IMR-90 (cell line): ENCODE measurements around the gene DBT. TPM values are rescaled to one million over a fixed set of nuclear protein-coding genes. Genes with fewer than 3 reads are reported as not detected.

Source experiments
- ATAC-seq: fragments of 200-7000 bp; cut with Tn5 transposase; 2 replicates; pipeline ENCODE4 v1.9.1; 2020; ENCODE audit warnings: low read depth, mild to moderate bottlenecking, moderate library complexity
- BruUV-seq: library from RNA; stranded (reverse); fragments of 400-500 nt; replicated peaks from 2 replicates; lab custom pipeline; 2021; lab: Mats Ljungman, UMichigan
- CTCF ChIA-PET: fragments of 300-600 bp; formaldehyde crosslinking; extraction: SDS; loops from one replicate; lab custom pipeline; 2021; ENCODE audit warnings: antibody characterized with exemption; lab: Yijun Ruan, JAX
- POLR2A ChIA-PET: fragments of 300-600 bp; sonication (Branson Sonifier 250); formaldehyde crosslinking; loops from one replicate; lab custom pipeline; 2022; ENCODE audit warnings: antibody characterized with exemption; ENCODE audit not compliant: unreplicated experiment; lab: Charles Lee
- DNase-seq: peaks from one replicate; pipeline ENCODE4 v3.0.0; 2013
- H2AFZ ChIP-seq: replicated peaks from 2 replicates; pipeline ENCODE3; 2013; ENCODE audit warnings: low read length, mild to moderate bottlenecking; ENCODE audit not compliant: poor library complexity
- H2AK5ac ChIP-seq: 2 replicates; pipeline ENCODE4 v1.6.1; 2013; ENCODE audit warnings: low read depth, low read length, inconsistent platforms
- H2AK9ac ChIP-seq: replicated peaks from 2 replicates; pipeline ENCODE3; 2013; ENCODE audit warnings: mild to moderate bottlenecking, low read depth, low read length, moderate library complexity; ENCODE audit not compliant: poor library complexity
- H2BK120ac ChIP-seq: 2 replicates; pipeline ENCODE4 v1.6.1; 2013; ENCODE audit warnings: low read depth, low read length, inconsistent platforms
- H2BK15ac ChIP-seq: 3 replicates; pipeline ENCODE4 v1.6.1; 2013; ENCODE audit warnings: low read depth, low read length, inconsistent platforms
- H2BK20ac ChIP-seq: 2 replicates; pipeline ENCODE4 v1.6.1; 2013; ENCODE audit warnings: low read depth, mild to moderate bottlenecking, inconsistent platforms, low read length, moderate library complexity
- H2BK5ac ChIP-seq: 2 replicates; pipeline ENCODE4 v1.6.1; 2013; ENCODE audit warnings: mild to moderate bottlenecking, low read depth, low read length, inconsistent platforms; ENCODE audit not compliant: poor library complexity, severe bottlenecking
- H3K14ac ChIP-seq: replicated peaks from 2 replicates; pipeline ENCODE4 v1.6.1; 2013; ENCODE audit warnings: low read depth, low read length, inconsistent platforms
- H3K18ac ChIP-seq: 2 replicates; pipeline ENCODE4 v1.6.1; 2013; ENCODE audit warnings: low read depth, low read length, control low read depth
- H3K23ac ChIP-seq: 2 replicates; pipeline ENCODE4 v1.6.1; 2013; ENCODE audit warnings: low read depth, low read length, inconsistent platforms
- H3K27ac ChIP-seq: 2 replicates; pipeline ENCODE4 v1.5.1; 2013; ENCODE audit warnings: mild to moderate bottlenecking, control low read depth, low read length; ENCODE audit not compliant: insufficient read depth
- H3K27me3 ChIP-seq: 2 replicates; pipeline ENCODE4 v1.6.1; 2013; ENCODE audit warnings: low read length; ENCODE audit not compliant: control insufficient read depth, insufficient read depth
- H3K36me3 ChIP-seq: 2 replicates; pipeline ENCODE4 v1.6.1; 2013; ENCODE audit warnings: low read length, mixed read lengths; ENCODE audit not compliant: control insufficient read depth, insufficient read depth
- H3K4ac ChIP-seq: 2 replicates; pipeline ENCODE4 v1.6.1; 2013; ENCODE audit warnings: low read depth, low read length, inconsistent platforms
- H3K4me1 ChIP-seq: 2 replicates; pipeline ENCODE4 v1.6.1; 2013; ENCODE audit warnings: low read length, mixed read lengths; ENCODE audit not compliant: control insufficient read depth, insufficient read depth
- H3K4me2 ChIP-seq: 2 replicates; pipeline ENCODE4 v1.6.1; 2013; ENCODE audit warnings: low read depth, mild to moderate bottlenecking, control low read depth, low read length, moderate library complexity
- H3K4me3 ChIP-seq: 2 replicates; pipeline ENCODE4 v1.5.1; 2013; ENCODE audit warnings: low read depth, mild to moderate bottlenecking, control low read depth, low read length, moderate library complexity; ENCODE audit not compliant: insufficient read depth
- H3K56ac ChIP-seq: 2 replicates; pipeline ENCODE4 v1.6.1; 2013; ENCODE audit warnings: low read length, inconsistent platforms; ENCODE audit not compliant: insufficient read depth; ENCODE audit errors: extremely low read depth
- H3K79me1 ChIP-seq, 2 experiments: 2 replicates each; pipeline ENCODE4 v1.6.1; 2013; ENCODE audit warnings: low read length in 2 of 2, inconsistent platforms in 1 of 2, low read depth in 1 of 2
- H3K9ac ChIP-seq: 2 replicates; pipeline ENCODE4 v1.6.1; 2013; ENCODE audit warnings: low read depth, low read length, control low read depth
- H3K9me1 ChIP-seq: 2 replicates; pipeline ENCODE4 v1.6.1; 2013; ENCODE audit warnings: low read length, inconsistent platforms; ENCODE audit not compliant: insufficient read depth
- H3K9me3 ChIP-seq: 2 replicates; pipeline ENCODE4 v1.6.1; 2013; ENCODE audit warnings: low read length; ENCODE audit not compliant: control insufficient read depth, insufficient read depth
- H4K20me1 ChIP-seq: 2 replicates; pipeline ENCODE4 v1.6.1; 2013; ENCODE audit warnings: low read length, inconsistent platforms; ENCODE audit not compliant: insufficient read depth
- H4K5ac ChIP-seq: 2 replicates; pipeline ENCODE4 v1.6.1; 2013; ENCODE audit warnings: mild to moderate bottlenecking, low read depth, low read length, control low read depth
- H4K8ac ChIP-seq, 2 experiments: 2 replicates each; pipeline ENCODE4 v1.6.1; 2013; ENCODE audit warnings: low read depth in 2 of 2, low read length in 2 of 2, control low read depth in 1 of 2, inconsistent platforms in 1 of 2
- H4K91ac ChIP-seq: 2 replicates; pipeline ENCODE4 v1.6.1; 2013; ENCODE audit warnings: low read depth, low read length, inconsistent platforms; ENCODE audit not compliant: insufficient read depth
- CEBPB ChIP-seq: IDR thresholded peaks from 2 replicates; pipeline ENCODE4 v1.6.1; 2012; ENCODE audit warnings: low read depth, low read length, improper control_type of control experiment
- CHD1 ChIP-seq: IDR thresholded peaks from 2 replicates; pipeline ENCODE4 v1.6.1; 2012; ENCODE audit warnings: low read depth, low read length, improper control_type of control experiment
- CTCF ChIP-seq: conservative IDR thresholded peaks from 2 replicates; pipeline ENCODE4 v1.5.1; 2012; ENCODE audit warnings: mild to moderate bottlenecking, low read depth, low read length, improper control_type of control experiment
- MAZ ChIP-seq: IDR thresholded peaks from 2 replicates; pipeline ENCODE4 v1.6.1; 2012; ENCODE audit warnings: low read depth, mild to moderate bottlenecking, low read length, improper control_type of control experiment, moderate library complexity, borderline replicate concordance
- MXI1 ChIP-seq: IDR thresholded peaks from 2 replicates; pipeline ENCODE4 v1.6.1; 2012; ENCODE audit warnings: low read depth, mild to moderate bottlenecking, low read length, moderate library complexity, borderline replicate concordance
- POLR2A ChIP-seq: IDR thresholded peaks from 2 replicates; pipeline ENCODE4 v1.6.1; 2012; ENCODE audit warnings: mild to moderate bottlenecking, low read depth, low read length
- RFX5 ChIP-seq: IDR thresholded peaks from 2 replicates; pipeline ENCODE4 v1.8.0; 2012; ENCODE audit warnings: low read depth, mild to moderate bottlenecking, low read length, moderate library complexity
- SMC3 ChIP-seq: fragments of 150-350 bp; IDR thresholded peaks from 2 replicates; pipeline ENCODE4 v1.6.1; 2016; ENCODE audit warnings: low read depth, mild to moderate bottlenecking, antibody characterized with exemption, low read length, moderate library complexity
- USF2 ChIP-seq: fragments of 150-350 bp; IDR thresholded peaks from 2 replicates; pipeline ENCODE4 v1.6.1; 2017; ENCODE audit warnings: mild to moderate bottlenecking, antibody characterized with exemption, low read length, low read depth
- WGBS, 2 experiments: methylation state at CpG; one replicate each; pipeline versions ENCODE4 v1.1.5 to v1.1.7; 2013; ENCODE audit warnings: missing lambda C conversion rate in 2 of 2; ENCODE audit not compliant: insufficient read length in 1 of 2; ENCODE audit errors: extremely low coverage in 2 of 2; 5-methylcytosine and 5-hydroxymethylcytosine counted together
- dilution Hi-C: fragments of 300-500 bp; cut with HindIII; formaldehyde crosslinking; loops from one replicate; pipeline ENCODE4 v1.14.3; 2018; ENCODE audit warnings: low sequenced_read_pairs; ENCODE audit not compliant: unreplicated experiment
- in situ Hi-C: fragments of 300-500 bp; cut with MboI; formaldehyde crosslinking; loops from 3 replicates; pipeline ENCODE4 v1.14.3; 2019; ENCODE audit warnings: low sequenced_read_pairs, inconsistent platforms, mixed read lengths
- intact Hi-C: fragments of 100-400 bp; cut with micrococcal nuclease; formaldehyde crosslinking; loops from 2 replicates; pipeline ENCODE4 v1.10.0; 2022
- polyA plus RNA-seq, 3 experiments: library from polyadenylated mRNA; depleted of rRNA; stranded (reverse); fragments of >200 nt; gene quantifications; 2 replicates each; pipeline ENCODE4 v1.2.3, GENCODE V29; 2012; ENCODE audit warnings: low replicate concordance in 1 of 3
- total RNA-seq: library from RNA; depleted of rRNA; stranded (reverse); fragments of >200 nt; gene quantifications from 2 replicates; pipeline ENCODE4 v1.2.3, GENCODE V29; 2012

The DBT gene
- total and polyA plus RNA-seq, 2 of the 4 experiments (the other 2 are of a cell fraction) = 3.4 to 3.8 TPM

GRCh38 chr1:100145116-100145515 lies 104.5 kb downstream of the DBT start:
- Histone ChIP-seq H2BK120ac (no peak overlapping the region), H3K27me3 (no peaks in the 10 kb centered on the region), H4K20me1 (no peaks in the 10 kb centered on the region), H2AK9ac (no peak overlapping the region), H3K4me3 (no peak overlapping the region), H3K56ac (no peak overlapping the region), H3K18ac (no peak overlapping the region), H3K4me1 (no peaks in the 10 kb centered on the region), H3K9me3 (no peaks in the 10 kb centered on the region), H2BK15ac (no peak overlapping the region), H4K8ac (no peak overlapping the region), H3K23ac (no peak overlapping the region), H2BK5ac (no peak overlapping the region), H4K5ac (no peak overlapping the region), H3K4me2 (no peak overlapping the region), H3K79me1 (0 out of 4 replicates have a peak, but pooled peaks cover 0 to 5% of the 10 kb centered on the region in 2 experiments), H3K4ac (no peak overlapping the region), H2AK5ac (no peak overlapping the region), H3K9ac (no peak overlapping the region), H3K36me3 (peaks cover 22% of the 10 kb centered on the region), H3K27ac (no peak overlapping the region), H3K14ac (no peak overlapping the region), H2AFZ (no peak overlapping the region), H2BK20ac (no peak overlapping the region), H4K91ac (no peak overlapping the region), H3K9me1 (0 out of 2 replicates have a peak, but pooled peaks cover 2% of the 10 kb centered on the region)
- no TSS peak for BruUV-seq
- in situ Hi-C loops = no loop called here
- dilution Hi-C loops = no loop called here
- DNase-seq = peak; percentile 13
- TF ChIP-seq POLR2A = no peak
- TF ChIP-seq CHD1 = no peak
- TF ChIP-seq USF2 = no peak
- TF ChIP-seq MXI1 = no peak
- TF ChIP-seq MAZ = no peak
- no peak for TF ChIP-seq CTCF
- TF ChIP-seq CEBPB = peak; percentile 30; the same call in 1 of the 2 replicates
- TF ChIP-seq RFX5 = no peak
- no peak for TF ChIP-seq SMC3
- WGBS, 2 experiments = 83% methylated on average over 1 of the region's 3 CpGs; no CpG with 5 or more reads in 1 of the 2 experiments
- intact Hi-C loops = loop anchor here (10.0 kb wide), 1 partner anchor 90 kb away; no protein-coding TSS in a partner anchor
- no peak for ATAC-seq
- ChIA-PET POLR2A (no interaction called here), CTCF (no interaction called here)
